ENCODE results near the gene NARF. TPM values are rescaled to one million over a fixed set of nuclear protein-coding genes. Genes with fewer than 3 reads are reported as not detected.

The NARF gene
- polyA plus RNA-seq, 1 donor (not counting 4 experiments of a cell fraction or from before 2014, with no cell fraction given): 36.8 TPM

- Histone ChIP-seq H3K9me1 (ENCODE audit: control insufficient read depth, extremely low read depth, insufficient read depth, low read length) (peaks cover 2% of the 10 kb centered on the region), H3K4me3 (ENCODE audit: control insufficient read depth in 2 of 3, extremely low read depth in 1 of 3, insufficient read depth in 2 of 3, low read depth in 1 of 3, low read length in 3 of 3) (peak overlapping the region; percentile 71 to 99 (median 83)), H3K4me2 (ENCODE audit: control insufficient read depth, extremely low read depth, insufficient read depth, low read depth, low read length) (peak overlapping the region; percentile 88), H4K20me1 (ENCODE audit: control insufficient read depth, extremely low read depth, insufficient read depth, low read length) (peaks cover 31% of the 10 kb centered on the region), H3K9me3 (ENCODE audit: control insufficient read depth, low read depth, low read length) (no peaks in the 10 kb centered on the region), H3K36me3 (ENCODE audit: control insufficient read depth in 2 of 2, extremely low read depth in 1 of 2, insufficient read depth in 2 of 2, low read length in 2 of 2) (peaks cover 3 to 6% of the 10 kb centered on the region in 2 experiments), H2AFZ (ENCODE audit: control insufficient read depth, low read length) (no peak overlapping the region), H3K9ac (ENCODE audit: control insufficient read depth, extremely low read depth, insufficient read depth, low read length) (peak overlapping the region; percentile 77), H3K79me2 (ENCODE audit: control insufficient read depth, insufficient read depth, low read length) (peaks cover 52% of the 10 kb centered on the region), H3K4me1 (ENCODE audit: control insufficient read depth, extremely low read depth, insufficient read depth, low read length) (peaks cover 29% of the 10 kb centered on the region), H3K27me3 (ENCODE audit: control insufficient read depth, extremely low read depth, insufficient read depth, low read length) (no peaks in the 10 kb centered on the region), H3K27ac (ENCODE audit: control insufficient read depth, insufficient read depth, low read length) (peak overlapping the region; percentile 76)
- dilution Hi-C loops (cut with MboI; ENCODE audit: extremely low pct_ligation_motif_present, low sequenced_read_pairs): no loop called here
- TF ChIP-seq CTCF (optimal IDR thresholded peaks at IDR 0.05 in 1 of 3, IDR thresholded peaks at IDR 0.05 in 1 of 3, conservative IDR thresholded peaks at IDR 0.05 in 1 of 3; ENCODE audit: extremely low read depth in 1 of 3, insufficient read depth in 2 of 3, low read length in 3 of 3): no peak
- TF ChIP-seq EZH2 (IDR thresholded peaks at IDR 0.05; ENCODE audit: low read length): no peak
- FAIRE-seq: peak; percentile 9
- no peak for DNase-seq (ENCODE audit: low read depth, low spot score)
These were observed 61.7 kb downstream of the NARF start for GRCh38 chr17:82519971-82520903.

GRCh38 chr17:82524540-82524939, 66.0 kb downstream of the NARF start:
- DNase-seq (ENCODE audit: low read depth, low spot score): no peak
- Histone ChIP-seq H3K9me1 (ENCODE audit: control insufficient read depth, extremely low read depth, insufficient read depth, low read length) (peaks cover 2% of the 10 kb centered on the region), H3K27ac (ENCODE audit: control insufficient read depth, insufficient read depth, low read length) (peak overlapping the region; percentile 14), H3K4me1 (ENCODE audit: control insufficient read depth, extremely low read depth, insufficient read depth, low read length) (peaks cover 46% of the 10 kb centered on the region), H3K9me3 (ENCODE audit: control insufficient read depth, low read depth, low read length) (no peaks in the 10 kb centered on the region), H3K9ac (ENCODE audit: control insufficient read depth, extremely low read depth, insufficient read depth, low read length) (peak overlapping the region; percentile 41), H3K4me3 (ENCODE audit: control insufficient read depth in 2 of 3, extremely low read depth in 1 of 3, insufficient read depth in 2 of 3, low read depth in 1 of 3, low read length in 3 of 3) (peak overlapping the region in 1 of 3 experiments; percentile 34), H3K36me3 (ENCODE audit: control insufficient read depth in 2 of 2, extremely low read depth in 1 of 2, insufficient read depth in 2 of 2, low read length in 2 of 2) (peaks cover 3 to 10% of the 10 kb centered on the region in 2 experiments), H3K79me2 (ENCODE audit: control insufficient read depth, insufficient read depth, low read length) (peaks cover 87% of the 10 kb centered on the region), H3K27me3 (ENCODE audit: control insufficient read depth, extremely low read depth, insufficient read depth, low read length) (no peaks in the 10 kb centered on the region), H3K4me2 (ENCODE audit: control insufficient read depth, extremely low read depth, insufficient read depth, low read depth, low read length) (no peak overlapping the region), H4K20me1 (ENCODE audit: control insufficient read depth, extremely low read depth, insufficient read depth, low read length) (peaks cover 50% of the 10 kb centered on the region), H2AFZ (ENCODE audit: control insufficient read depth, low read length) (no peak overlapping the region)
- FAIRE-seq: no peak
- no peak for TF ChIP-seq CTCF (optimal IDR thresholded peaks at IDR 0.05 in 1 of 3, IDR thresholded peaks at IDR 0.05 in 1 of 3, conservative IDR thresholded peaks at IDR 0.05 in 1 of 3; ENCODE audit: extremely low read depth in 1 of 3, insufficient read depth in 2 of 3, low read length in 3 of 3)
- no peak for TF ChIP-seq EZH2 (IDR thresholded peaks at IDR 0.05; ENCODE audit: low read length)
- dilution Hi-C loops (cut with MboI; ENCODE audit: extremely low pct_ligation_motif_present, low sequenced_read_pairs): no loop called here

All from keratinocyte (primary cell).